ENCODE results near the gene CHURC1.

CHURC1 gene

DNA sequence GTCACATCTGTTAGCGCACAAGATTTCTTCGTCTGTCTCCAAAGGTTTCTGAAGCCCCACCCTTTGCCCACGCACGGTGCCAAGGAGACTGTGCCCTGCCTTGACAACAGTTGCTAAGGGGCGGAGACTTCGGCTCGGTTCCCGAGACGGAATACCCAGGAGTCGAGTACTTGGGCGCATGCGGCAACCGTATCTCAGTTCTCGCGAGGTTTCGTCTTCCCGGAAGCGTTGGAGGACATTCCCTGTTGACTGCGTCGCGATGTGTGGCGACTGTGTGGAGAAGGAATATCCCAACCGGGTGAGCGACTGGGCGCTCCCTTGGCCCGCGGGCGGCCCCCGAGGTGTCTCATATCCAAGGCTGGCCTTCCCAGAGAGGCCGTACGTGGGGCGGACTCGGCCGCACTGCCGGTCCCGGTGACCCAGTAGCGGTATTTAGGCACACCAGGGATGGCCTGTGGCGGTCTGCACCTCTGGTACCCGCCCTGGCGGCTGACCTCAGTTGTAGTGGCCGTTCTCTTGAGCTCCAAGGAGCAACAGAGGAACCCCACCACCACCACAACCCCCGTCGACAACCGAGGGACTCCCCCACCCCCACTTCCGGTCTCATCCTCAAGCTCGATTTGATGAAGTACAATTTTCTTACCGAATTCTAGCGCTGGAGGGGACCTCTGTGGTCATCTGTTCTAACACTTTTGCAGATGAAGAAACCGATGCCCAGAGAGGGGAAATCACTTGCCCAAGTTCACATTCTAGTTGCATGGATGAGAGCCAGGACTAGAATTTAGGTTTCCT is at the start of gene CHURC1:
Gene CHURC1, plus strand, starts transcription at position 219 of the 792 bp plus-strand sequence. Its CDS starts 41 bp downstream, at position 260.
- in situ Hi-C loops (cut with MboI; ENCODE audit: low sequenced_read_pairs): no loop called here

- in situ Hi-C loops (cut with MboI; ENCODE audit: low sequenced_read_pairs): no loop called here
Observed at GRCh38 chr14:64865109-64865508, 49.1 kb upstream of the CHURC1 start.

DNA sequence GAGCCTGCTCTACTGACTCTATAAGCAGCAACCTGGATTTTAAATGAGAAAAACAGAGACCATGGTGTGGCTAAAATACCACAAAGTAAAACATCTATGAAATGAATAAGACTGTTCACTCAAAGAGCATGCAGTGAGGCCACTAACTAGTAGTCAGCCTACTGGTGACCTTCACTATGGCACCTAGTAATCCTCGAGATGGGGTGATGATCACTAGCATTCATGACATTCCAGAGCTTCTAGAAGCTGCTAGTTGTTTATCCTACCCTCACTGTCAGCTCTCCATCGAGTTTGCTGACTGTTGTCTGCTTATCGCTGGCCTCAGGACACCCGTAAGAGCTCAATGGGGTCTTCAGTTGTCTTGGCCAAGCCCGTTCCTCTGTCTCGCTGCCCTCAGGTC is 48.3 kb upstream of the CHURC1 start:
- in situ Hi-C loops (cut with MboI; ENCODE audit: low sequenced_read_pairs): no loop called here

DNA sequence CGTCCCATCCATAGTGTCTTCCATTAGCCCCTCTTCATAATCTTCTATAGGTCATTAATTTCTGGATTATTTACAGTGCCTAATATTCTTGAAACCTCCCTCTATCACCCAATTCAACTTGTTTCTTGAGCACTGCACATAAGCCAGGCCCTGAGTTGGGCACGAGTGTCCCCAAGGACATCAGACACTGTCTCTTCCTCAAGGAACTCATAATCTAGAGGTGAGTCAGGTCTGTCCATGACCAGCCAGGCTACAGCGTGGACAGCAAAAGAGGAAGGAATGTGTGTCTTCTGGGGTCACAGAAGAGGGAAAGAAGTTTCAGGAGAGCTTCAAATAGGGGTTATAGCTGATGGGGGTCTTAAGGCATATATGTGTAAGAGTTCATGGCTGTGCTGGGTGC is 47.1 kb upstream of the CHURC1 start:
- in situ Hi-C loops (cut with MboI; ENCODE audit: low sequenced_read_pairs): no loop called here

GRCh38 chr14:64868379-64868778 is 45.9 kb upstream of the CHURC1 start:
- in situ Hi-C loops (cut with MboI; ENCODE audit: low sequenced_read_pairs): no loop called here

- in situ Hi-C loops (cut with MboI; ENCODE audit: low sequenced_read_pairs): no loop called here
Observed at GRCh38 chr14:64868841-64869240, 45.4 kb upstream of the CHURC1 start.

DNA sequence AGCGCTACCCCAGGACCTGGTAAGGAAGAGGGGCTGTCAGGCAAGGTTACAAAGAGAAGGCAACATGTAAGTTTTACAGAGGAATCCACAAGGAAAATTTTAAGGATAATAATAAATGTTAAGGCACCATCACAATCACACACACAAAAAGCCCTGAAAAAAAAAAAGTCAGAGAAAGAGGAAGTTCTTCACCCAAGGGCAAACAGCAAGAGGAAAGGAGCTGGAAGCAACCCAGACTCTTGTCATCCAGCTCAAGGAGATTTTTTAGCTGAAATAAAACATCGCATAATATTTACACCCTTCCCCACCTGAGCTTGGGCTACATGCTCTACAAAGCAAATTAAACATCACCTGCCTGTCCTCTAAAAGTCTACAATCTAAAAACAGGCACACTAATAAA is 44.1 kb upstream of the CHURC1 start:
- in situ Hi-C loops (cut with MboI; ENCODE audit: low sequenced_read_pairs): no loop called here

DNA sequence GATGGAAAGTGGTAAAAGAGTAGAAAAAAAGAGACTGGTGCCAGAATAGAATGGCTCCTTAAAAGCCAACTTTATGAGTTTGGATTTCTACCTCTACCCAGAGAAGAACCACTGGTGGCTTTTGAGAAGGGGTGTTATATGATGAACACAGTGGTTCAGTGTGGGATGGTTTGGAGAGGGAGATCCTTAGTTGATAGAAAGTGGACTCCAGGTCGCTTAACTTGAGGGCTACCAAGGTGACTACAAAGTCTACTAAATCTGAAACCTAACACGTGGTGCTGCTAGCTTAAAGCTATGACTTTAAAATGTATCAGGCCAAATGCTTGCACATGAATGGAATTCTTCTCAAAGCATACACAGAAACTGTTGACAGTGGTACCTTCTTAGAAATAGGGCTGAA is 42.9 kb upstream of the CHURC1 start:
- in situ Hi-C loops (cut with MboI; ENCODE audit: low sequenced_read_pairs): no loop called here

DNA sequence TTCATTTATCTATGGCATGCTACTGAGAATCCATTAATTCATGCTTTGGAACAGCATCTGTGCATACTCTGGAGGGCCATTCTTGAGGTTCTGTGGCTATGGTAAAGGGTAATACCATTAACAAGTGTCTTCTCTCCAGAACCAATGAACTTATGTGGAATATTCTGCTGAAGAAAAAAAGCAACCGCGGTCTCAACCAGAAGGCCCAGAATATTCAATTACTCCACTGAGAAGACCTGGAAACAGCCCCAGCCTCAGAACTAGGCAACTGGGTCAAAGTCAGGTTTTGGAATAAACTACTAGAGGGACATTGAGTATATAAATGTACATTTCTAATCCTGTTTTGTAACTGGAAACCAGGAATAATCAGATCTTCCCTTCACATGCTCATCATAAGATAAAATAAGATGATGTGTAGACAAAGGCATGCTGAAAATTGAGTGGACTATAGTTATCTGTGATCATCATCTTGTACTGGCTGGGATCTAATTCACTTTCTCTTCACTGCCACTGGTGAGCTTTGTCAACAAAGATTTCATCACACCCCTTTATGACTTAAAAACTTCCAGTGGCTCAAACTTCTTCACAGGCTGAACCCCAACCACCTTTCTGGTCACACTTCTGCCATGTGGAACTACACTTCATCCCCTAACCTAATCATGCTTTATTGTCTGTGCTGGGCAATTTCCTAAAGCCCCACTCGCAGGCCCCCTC is 40.6 kb upstream of the CHURC1 start:
- in situ Hi-C loops (cut with MboI; ENCODE audit: low sequenced_read_pairs): no loop called here

DNA sequence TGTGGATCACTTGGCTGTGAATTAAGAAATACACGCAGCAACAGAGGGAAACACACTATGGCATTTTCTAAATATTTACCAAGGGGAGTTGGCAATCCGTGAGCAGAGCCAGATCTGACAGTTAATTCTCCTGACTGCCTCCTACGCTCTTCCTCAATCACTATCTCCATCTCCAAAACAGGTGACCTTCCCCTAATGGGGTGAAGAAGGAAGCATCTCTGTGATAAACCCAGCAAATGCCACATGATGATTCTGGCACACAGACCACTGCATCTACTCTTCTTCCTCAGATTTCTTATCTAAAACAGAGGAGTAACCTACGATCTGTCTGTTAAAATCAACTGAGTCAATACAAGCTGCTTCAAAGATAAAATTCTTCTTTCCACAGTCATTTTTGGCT is 38.9 kb upstream of the CHURC1 start:
- in situ Hi-C loops (cut with MboI; ENCODE audit: low sequenced_read_pairs): no loop called here

DNA sequence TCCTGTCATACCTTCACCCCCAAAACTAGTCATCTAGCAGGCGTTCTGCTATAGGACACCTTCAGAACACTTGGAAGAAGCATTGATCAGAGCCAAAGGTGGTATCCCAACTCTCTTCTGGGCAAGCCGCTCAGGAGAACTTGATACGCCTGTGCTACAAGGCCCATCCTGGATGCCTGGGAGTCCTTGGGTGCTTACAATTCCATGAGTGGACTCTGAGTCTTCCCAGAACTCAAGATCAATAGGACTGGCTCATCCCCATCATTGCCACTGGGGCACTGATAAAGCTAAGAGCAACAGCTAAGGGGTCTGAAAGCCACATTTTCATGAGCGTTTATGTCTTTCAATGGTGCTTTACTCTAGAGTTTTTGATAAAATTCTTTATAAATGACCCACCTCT is 36.4 kb upstream of the CHURC1 start:
- in situ Hi-C loops (cut with MboI; ENCODE audit: low sequenced_read_pairs): no loop called here

DNA sequence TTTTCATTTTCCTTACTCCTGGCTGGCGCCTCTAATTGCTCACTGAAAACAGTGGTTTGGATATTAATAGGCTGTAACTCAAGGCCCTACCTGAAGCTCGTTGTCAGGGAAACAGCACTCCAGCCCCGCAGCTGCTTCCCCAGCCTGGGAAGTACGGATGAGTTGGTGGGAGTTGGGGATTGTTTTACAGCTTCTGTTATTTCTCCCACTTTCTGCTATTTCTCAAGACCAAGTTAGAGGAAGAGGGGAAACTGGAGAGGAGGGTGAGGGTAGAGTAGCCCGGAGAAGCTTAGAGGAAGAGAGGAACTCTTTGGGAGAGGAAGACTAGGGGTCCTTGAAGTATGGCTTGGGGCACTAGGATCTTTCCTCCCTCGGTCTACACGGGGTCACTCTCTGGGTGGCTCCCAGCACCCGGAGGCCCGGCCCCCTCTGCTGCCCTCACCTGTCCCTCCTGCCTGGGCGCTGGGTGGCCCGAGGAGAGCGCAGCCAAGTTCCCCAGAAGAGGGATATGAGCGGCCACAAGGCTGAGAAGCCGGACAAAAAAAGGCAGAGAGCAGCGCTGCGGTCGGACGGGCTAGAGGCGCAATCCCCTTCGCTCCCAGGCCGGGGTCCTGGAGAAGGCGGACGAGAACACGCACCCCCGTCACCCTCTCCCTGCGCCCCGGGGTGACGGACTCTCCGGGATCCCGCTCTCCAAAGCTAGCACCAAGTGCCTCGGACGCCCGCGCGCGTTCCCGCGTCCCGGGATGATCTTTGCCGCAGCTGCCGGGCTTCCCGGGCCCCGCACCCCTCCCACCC is 35.2 kb upstream of the CHURC1 start:
- in situ Hi-C loops (cut with MboI; ENCODE audit: low sequenced_read_pairs): no loop called here

- in situ Hi-C loops (cut with MboI; ENCODE audit: low sequenced_read_pairs): no loop called here
Observed at GRCh38 chr14:64879635-64880220, 34.5 kb upstream of the CHURC1 start, which contains the start of gene SPTB. Gene SPTB (minus strand): TSS chr14:64879907. CDS start chr14:64823094, 56,813 bp downstream.

DNA sequence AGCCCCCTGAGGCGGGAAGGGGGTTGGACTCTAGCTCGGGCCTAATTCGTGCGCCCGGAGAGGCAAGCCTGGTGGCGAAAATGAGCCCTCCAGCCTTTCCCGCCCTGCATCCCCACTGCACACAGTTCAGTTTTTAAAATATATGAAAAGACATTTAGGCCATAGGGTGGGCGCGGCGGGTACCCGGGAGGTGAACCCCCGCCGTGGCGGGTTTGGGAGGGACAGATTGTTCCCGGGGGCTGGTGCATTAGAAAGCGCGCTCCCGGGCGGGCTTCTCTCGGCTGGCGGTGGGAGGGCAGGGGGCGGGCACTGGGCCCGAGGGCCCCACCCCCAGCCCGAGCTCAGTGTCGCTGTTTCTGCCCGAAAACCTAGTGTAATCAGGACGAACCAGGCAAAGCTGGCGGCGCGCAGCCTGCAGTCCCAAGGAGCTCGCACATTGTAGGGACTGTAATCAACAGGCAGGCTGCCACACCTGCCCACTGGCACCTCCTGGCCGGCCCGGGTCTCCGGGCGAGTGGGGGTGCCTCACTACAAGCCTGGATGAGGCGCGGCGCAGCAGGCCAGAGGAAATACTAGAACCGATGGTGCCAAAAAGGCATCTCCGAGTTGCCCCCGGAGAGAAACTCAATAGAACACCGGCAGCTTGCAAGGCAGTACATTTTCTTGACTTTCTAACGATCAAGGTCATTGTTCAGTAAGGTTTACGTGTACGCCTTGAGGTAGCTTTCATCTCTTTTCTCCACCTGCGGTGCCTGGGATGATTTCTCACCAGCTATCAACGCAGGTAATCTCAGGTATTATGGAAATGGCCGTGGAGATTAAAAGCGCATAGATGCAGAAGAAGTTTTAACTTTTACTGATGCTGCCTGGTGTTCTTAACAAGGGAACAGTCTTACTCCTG is 33.8 kb upstream of the CHURC1 start:
- in situ Hi-C loops (cut with MboI; ENCODE audit: low sequenced_read_pairs): no loop called here

DNA sequence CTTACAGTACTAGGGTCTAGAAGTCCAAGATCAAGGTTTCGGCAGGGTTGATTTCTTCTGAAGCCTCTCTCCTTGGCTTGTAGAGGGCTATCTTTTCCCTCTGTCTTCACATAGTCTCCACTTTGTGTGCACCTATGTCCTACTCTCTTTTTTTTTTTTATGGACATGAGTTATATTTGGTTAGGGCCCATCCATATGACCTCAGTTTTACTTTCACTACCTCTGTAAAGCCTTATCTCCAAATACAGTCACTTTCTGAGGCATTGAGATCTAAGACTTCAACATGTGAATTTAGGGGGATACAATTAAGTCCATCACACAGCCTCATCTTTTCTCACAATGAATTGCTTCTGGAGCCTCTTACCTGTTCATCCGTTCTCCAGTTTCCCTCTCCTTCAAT is 28.7 kb upstream of the CHURC1 start:
- in situ Hi-C loops (cut with MboI; ENCODE audit: low sequenced_read_pairs): no loop called here

- in situ Hi-C loops (cut with MboI; ENCODE audit: low sequenced_read_pairs): no loop called here
Observed at GRCh38 chr14:64889352-64889751, 24.9 kb upstream of the CHURC1 start.

DNA sequence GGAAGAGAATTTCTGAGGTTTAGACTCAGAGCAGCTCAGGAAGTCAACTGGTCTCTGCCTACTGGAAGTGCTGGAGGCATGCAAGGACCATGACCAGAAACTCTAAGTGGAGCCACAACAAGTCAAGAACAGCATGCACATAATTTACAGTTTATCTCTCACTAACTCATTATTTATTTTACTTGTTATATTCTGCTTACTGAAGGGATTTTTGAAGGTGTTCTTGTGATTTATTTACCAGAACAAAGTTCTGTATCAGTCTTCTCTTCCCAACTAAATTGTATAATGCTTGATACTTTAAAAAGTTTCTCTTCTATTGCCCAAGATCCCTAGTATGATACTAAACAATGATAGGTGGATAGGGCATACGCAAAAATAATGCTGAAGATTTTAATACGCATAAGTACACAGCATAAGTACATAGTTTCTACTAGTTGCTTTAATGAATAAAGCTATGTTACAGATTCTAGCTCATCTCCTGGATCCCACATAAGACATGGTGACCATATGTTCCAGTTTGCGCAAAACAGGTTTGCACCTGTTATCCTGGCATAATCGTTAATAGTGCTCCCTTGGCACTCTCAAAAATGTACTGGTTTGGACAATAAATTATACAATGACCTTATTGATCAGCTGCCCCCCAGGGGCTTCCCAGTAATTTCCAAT is 22.9 kb upstream of the CHURC1 start:
- in situ Hi-C loops (cut with MboI; ENCODE audit: low sequenced_read_pairs): no loop called here

DNA sequence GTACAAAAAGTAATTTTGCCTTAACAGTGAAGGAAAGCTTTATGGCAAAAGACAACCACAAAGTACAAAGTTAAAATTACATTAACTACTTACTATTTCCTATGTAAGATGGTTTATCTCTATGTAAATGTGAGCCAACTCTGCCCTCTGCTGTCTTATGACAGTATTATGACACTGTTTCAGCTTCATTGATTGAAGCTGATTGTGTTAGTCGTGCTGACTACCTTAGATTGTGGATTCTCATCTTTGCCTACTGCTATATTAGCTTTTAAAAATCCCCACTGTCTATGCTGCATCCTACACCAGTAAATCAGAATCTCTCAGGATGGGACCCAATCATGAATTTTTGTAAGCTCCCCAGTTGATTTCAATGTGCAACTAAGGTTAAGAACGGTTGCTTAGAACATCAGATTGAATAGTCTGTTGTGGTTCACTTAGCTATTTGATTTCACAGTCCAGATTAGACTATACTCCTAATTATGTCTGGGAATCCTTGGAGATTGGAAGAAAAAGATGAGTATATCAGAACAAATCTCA is 22.3 kb upstream of the CHURC1 start:
- in situ Hi-C loops (cut with MboI; ENCODE audit: low sequenced_read_pairs): no loop called here

DNA sequence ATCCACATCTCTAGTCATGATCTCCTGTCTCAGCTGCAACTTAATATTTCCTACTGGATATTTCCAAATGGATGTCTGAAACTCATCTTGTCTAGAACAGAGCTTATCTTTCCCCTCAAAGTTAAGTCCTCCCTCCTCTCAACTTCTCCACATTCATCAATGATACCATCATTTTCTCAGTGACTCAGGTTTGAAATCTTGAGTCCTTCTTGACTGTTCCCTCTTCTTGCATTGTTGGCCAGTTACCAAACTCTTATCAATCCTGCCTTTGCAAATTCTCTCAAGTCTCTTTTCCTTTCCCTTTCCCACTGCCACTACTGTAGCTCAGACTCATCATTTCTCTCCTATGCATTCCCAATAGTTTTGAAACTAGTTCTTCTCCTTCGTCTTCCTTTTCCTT is 14.3 kb upstream of the CHURC1 start:
- in situ Hi-C loops (cut with MboI; ENCODE audit: low sequenced_read_pairs): no loop called here

All from hTERT RPE-1 (cell line).